ENCODE data around the gene PAAF1. TPM values are rescaled to one million over a fixed set of nuclear protein-coding genes. Genes with fewer than 3 reads are reported as not detected.

The PAAF1 gene
- total RNA-seq, 1 donor from 2014 or later = 12.5 TPM

- no peak for DNase-seq (ENCODE audit: low spot score)
Measured at GRCh38 chr11:73944901-73945300, 68.1 kb downstream of the PAAF1 start.

- no peak for DNase-seq (ENCODE audit: low spot score)
Measured at GRCh38 chr11:73945396-73945795, 68.6 kb downstream of the PAAF1 start.

GRCh38 chr11:73946798-73947458 is 70.1 kb downstream of the PAAF1 start:
- DNase-seq (ENCODE audit: low spot score) = no peak

- no peak for DNase-seq (ENCODE audit: low spot score)
Measured at GRCh38 chr11:73949246-73949645, 72.4 kb downstream of the PAAF1 start.

- DNase-seq (ENCODE audit: low spot score) = no peak
Measured at GRCh38 chr11:73949912-73950311, 73.1 kb downstream of the PAAF1 start.

GRCh38 chr11:73950869-73951710 is 74.3 kb downstream of the PAAF1 start, which contains the start of gene DNAJB13:
Gene DNAJB13 (plus strand): TSS chr11:73951026. CDS start chr11:73951070, 44 bp downstream.
- peak; percentile 31 for DNase-seq (ENCODE audit: low spot score)

- no peak for DNase-seq (ENCODE audit: low spot score)
Measured at GRCh38 chr11:73951797-73952196, 75.0 kb downstream of the PAAF1 start.

GRCh38 chr11:73956876-73957653 is 80.3 kb downstream of the PAAF1 start:
- DNase-seq (ENCODE audit: low spot score) = no peak

- DNase-seq (ENCODE audit: low spot score) = no peak
Measured at GRCh38 chr11:73957654-73958361, 81.0 kb downstream of the PAAF1 start.

- no peak for DNase-seq (ENCODE audit: low spot score)
Measured at GRCh38 chr11:73958521-73959141, 81.8 kb downstream of the PAAF1 start.

GRCh38 chr11:73961321-73961720 is 84.5 kb downstream of the PAAF1 start:
- DNase-seq (ENCODE audit: low spot score) = no peak

GRCh38 chr11:73962101-73962705 is 85.4 kb downstream of the PAAF1 start:
- no peak for DNase-seq (ENCODE audit: low spot score)

GRCh38 chr11:73963861-73964260 is 87.1 kb downstream of the PAAF1 start:
- DNase-seq (ENCODE audit: low spot score) = no peak

GRCh38 chr11:73965076-73965763 is 88.4 kb downstream of the PAAF1 start:
- no peak for DNase-seq (ENCODE audit: low spot score)

- DNase-seq (ENCODE audit: low spot score) = no peak
Measured at GRCh38 chr11:73965764-73966121, 88.9 kb downstream of the PAAF1 start.

GRCh38 chr11:73968356-73968966 is 91.7 kb downstream of the PAAF1 start:
- no peak for DNase-seq (ENCODE audit: low spot score)

GRCh38 chr11:73969091-73969490 is 92.3 kb downstream of the PAAF1 start:
- DNase-seq (ENCODE audit: low spot score) = no peak

GRCh38 chr11:73969991-73970800 is 93.4 kb downstream of the PAAF1 start:
- no peak for DNase-seq (ENCODE audit: low spot score)

Data from umbilical cord (tissue), 2 donors.